ENCODE measurements around the gene ELMO1. TPM values are rescaled to one million over a fixed set of nuclear protein-coding genes. Genes with fewer than 3 reads are reported as not detected.

ELMO1 gene
- polyA plus RNA-seq, 2 of the 4 experiments (the other 2 are of a cell fraction): 2.3 to 6.1 TPM

DNA sequence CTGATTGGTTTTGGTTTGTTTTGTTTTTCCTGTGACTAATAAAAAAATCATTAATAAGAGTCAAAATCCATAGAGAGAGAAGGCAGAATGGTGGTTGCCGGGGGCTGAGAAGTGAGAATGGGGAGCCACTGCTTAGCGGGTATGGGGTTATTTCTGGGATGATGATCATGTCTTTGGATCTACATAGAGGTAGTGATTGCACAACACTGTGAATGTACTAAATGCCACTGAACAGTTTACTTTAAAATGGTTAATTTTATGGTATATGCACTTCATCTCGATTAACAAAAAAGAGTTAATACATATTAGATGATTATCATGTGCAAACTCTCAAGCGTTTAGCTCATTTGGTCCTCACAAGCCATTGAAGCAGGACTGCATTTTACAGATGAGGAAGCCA lies 342.9 kb downstream of the ELMO1 start:
- Histone ChIP-seq H3K4me3 (no peak overlapping the region), H3K27ac (no peak overlapping the region), H3K4me1 (no peaks in the 10 kb centered on the region), H3K4me2 (no peak overlapping the region), H3K9me3 (no peaks in the 10 kb centered on the region)
- POLR2A ChIA-PET: no interaction called here
- FAIRE-seq: no peak
- ATAC-seq: no peak
- DNase-seq (ENCODE audit: low read depth in 1 of 2, low spot score in 1 of 2): no peak
- CTCF ChIA-PET: no interaction called here
- WGBS (ENCODE audit: missing lambda C conversion rate): 71% methylated on average over 4 of the region's 4 CpGs
- TF ChIP-seq HDAC2 (IDR thresholded peaks at IDR 0.05): no peak
- no peak for TF ChIP-seq HOXB5 (CRISPR knock-in tag; IDR thresholded peaks at IDR 0.05)
- TF ChIP-seq, protein P1, sequence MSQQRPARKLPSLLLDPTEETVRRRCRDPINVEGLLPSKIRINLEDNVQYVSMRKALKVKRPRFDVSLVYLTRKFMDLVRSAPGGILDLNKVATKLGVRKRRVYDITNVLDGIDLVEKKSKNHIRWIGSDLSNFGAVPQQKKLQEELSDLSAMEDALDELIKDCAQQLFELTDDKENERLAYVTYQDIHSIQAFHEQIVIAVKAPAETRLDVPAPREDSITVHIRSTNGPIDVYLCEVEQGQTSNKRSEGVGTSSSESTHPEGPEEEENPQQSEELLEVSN (IDR thresholded peaks at IDR 0.05; ENCODE audit: borderline replicate concordance, low read depth): no peak
- TF ChIP-seq JUN (IDR thresholded peaks at IDR 0.05): no peak
- no peak for TF ChIP-seq SMC3 (IDR thresholded peaks at IDR 0.05)
- TF ChIP-seq, protein P2, sequence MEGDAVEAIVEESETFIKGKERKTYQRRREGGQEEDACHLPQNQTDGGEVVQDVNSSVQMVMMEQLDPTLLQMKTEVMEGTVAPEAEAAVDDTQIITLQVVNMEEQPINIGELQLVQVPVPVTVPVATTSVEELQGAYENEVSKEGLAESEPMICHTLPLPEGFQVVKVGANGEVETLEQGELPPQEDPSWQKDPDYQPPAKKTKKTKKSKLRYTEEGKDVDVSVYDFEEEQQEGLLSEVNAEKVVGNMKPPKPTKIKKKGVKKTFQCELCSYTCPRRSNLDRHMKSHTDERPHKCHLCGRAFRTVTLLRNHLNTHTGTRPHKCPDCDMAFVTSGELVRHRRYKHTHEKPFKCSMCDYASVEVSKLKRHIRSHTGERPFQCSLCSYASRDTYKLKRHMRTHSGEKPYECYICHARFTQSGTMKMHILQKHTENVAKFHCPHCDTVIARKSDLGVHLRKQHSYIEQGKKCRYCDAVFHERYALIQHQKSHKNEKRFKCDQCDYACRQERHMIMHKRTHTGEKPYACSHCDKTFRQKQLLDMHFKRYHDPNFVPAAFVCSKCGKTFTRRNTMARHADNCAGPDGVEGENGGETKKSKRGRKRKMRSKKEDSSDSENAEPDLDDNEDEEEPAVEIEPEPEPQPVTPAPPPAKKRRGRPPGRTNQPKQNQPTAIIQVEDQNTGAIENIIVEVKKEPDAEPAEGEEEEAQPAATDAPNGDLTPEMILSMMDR (IDR thresholded peaks at IDR 0.05): no peak
- TF ChIP-seq PHF8 (IDR thresholded peaks at IDR 0.05; ENCODE audit: borderline replicate concordance, low read depth): no peak
- TF ChIP-seq, protein P3, sequence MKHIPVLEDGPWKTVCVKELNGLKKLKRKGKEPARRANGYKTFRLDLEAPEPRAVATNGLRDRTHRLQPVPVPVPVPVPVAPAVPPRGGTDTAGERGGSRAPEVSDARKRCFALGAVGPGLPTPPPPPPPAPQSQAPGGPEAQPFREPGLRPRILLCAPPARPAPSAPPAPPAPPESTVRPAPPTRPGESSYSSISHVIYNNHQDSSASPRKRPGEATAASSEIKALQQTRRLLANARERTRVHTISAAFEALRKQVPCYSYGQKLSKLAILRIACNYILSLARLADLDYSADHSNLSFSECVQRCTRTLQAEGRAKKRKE (CRISPR knock-in tag; IDR thresholded peaks at IDR 0.05; ENCODE audit: low read depth): no peak
- no peak for TF ChIP-seq MAZ (IDR thresholded peaks at IDR 0.05; ENCODE audit: borderline replicate concordance, low read depth, low read length)
- no peak for TF ChIP-seq CHD4 (IDR thresholded peaks at IDR 0.05; ENCODE audit: borderline replicate concordance)
- TF ChIP-seq EHF (CRISPR knock-in tag; IDR thresholded peaks at IDR 0.05): no peak
- no peak for TF ChIP-seq ZSCAN20 (CRISPR knock-in tag; IDR thresholded peaks at IDR 0.05)
- TF ChIP-seq HOXA7 (CRISPR knock-in tag; IDR thresholded peaks at IDR 0.05): no peak
- TF ChIP-seq CHD2 (IDR thresholded peaks at IDR 0.05; ENCODE audit: low read length, partially characterized antibody): no peak

DNA sequence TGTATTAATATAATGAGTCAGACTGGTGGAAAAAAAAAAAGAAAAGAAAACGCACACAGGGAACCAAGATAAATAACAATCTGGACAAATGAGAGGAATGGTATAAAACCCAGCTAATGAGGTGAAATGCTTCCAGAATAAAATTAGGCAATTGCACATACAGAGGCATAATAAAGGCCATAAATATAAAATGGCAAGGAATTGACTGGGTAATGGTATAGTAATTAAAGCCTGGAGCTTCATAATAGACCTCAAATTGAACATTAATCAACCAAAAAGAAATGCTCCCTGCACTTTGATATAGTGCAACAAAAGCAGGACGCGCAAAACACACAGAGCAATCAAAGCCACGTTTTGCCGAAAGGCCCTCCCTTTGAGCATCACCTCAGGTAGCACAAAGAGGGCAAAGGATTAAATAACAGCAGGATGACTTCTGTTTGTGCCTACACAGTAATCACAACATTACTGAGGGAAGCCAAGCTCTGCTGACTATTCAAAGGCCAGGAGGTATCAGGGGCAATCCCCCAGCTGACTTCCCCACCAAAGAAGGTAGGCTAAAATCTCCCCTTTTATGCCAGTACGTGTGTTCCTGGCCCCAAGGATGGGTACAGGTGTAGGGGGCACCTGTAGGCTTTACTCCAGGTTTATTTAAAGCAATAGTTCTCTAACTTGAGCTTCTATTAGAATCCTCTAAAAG lies 343.7 kb downstream of the ELMO1 start:
- Histone ChIP-seq H3K9me3 (no peaks in the 10 kb centered on the region), H3K4me1 (no peaks in the 10 kb centered on the region), H3K27ac (no peak overlapping the region), H3K4me2 (no peak overlapping the region), H3K4me3 (no peak overlapping the region)
- ChIA-PET POLR2A (no interaction called here), CTCF (no interaction called here)
- FAIRE-seq (no peak), ATAC-seq (no peak), DNase-seq (ENCODE audit: low read depth in 1 of 2, low spot score in 1 of 2) (no peak)
- TF ChIP-seq JUN (IDR thresholded peaks at IDR 0.05): no peak
- TF ChIP-seq FOXS1 (CRISPR knock-in tag; IDR thresholded peaks at IDR 0.05): no peak
- TF ChIP-seq, protein P4, sequence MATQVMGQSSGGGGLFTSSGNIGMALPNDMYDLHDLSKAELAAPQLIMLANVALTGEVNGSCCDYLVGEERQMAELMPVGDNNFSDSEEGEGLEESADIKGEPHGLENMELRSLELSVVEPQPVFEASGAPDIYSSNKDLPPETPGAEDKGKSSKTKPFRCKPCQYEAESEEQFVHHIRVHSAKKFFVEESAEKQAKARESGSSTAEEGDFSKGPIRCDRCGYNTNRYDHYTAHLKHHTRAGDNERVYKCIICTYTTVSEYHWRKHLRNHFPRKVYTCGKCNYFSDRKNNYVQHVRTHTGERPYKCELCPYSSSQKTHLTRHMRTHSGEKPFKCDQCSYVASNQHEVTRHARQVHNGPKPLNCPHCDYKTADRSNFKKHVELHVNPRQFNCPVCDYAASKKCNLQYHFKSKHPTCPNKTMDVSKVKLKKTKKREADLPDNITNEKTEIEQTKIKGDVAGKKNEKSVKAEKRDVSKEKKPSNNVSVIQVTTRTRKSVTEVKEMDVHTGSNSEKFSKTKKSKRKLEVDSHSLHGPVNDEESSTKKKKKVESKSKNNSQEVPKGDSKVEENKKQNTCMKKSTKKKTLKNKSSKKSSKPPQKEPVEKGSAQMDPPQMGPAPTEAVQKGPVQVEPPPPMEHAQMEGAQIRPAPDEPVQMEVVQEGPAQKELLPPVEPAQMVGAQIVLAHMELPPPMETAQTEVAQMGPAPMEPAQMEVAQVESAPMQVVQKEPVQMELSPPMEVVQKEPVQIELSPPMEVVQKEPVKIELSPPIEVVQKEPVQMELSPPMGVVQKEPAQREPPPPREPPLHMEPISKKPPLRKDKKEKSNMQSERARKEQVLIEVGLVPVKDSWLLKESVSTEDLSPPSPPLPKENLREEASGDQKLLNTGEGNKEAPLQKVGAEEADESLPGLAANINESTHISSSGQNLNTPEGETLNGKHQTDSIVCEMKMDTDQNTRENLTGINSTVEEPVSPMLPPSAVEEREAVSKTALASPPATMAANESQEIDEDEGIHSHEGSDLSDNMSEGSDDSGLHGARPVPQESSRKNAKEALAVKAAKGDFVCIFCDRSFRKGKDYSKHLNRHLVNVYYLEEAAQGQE (IDR thresholded peaks at IDR 0.05): no peak
- TF ChIP-seq, protein P5, sequence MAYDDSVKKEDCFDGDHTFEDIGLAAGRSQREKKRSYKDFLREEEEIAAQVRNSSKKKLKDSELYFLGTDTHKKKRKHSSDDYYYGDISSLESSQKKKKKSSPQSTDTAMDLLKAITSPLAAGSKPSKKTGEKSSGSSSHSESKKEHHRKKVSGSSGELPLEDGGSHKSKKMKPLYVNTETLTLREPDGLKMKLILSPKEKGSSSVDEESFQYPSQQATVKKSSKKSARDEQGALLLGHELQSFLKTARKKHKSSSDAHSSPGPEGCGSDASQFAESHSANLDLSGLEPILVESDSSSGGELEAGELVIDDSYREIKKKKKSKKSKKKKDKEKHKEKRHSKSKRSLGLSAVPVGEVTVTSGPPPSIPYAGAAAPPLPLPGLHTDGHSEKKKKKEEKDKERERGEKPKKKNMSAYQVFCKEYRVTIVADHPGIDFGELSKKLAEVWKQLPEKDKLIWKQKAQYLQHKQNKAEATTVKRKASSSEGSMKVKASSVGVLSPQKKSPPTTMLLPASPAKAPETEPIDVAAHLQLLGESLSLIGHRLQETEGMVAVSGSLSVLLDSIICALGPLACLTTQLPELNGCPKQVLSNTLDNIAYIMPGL (CRISPR knock-in tag; IDR thresholded peaks at IDR 0.05; ENCODE audit: borderline replicate concordance): no peak
- no peak for TF ChIP-seq KDM1A (IDR thresholded peaks at IDR 0.05; ENCODE audit: low read depth)
- TF ChIP-seq, protein P6, sequence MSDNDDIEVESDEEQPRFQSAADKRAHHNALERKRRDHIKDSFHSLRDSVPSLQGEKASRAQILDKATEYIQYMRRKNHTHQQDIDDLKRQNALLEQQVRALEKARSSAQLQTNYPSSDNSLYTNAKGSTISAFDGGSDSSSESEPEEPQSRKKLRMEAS (IDR thresholded peaks at IDR 0.05): no peak
- no peak for TF ChIP-seq RAD21 (conservative IDR thresholded peaks at IDR 0.05 in 1 of 2, IDR thresholded peaks at IDR 0.05 in 1 of 2)
- TF ChIP-seq, protein P2 (IDR thresholded peaks at IDR 0.05): no peak
- no peak for TF ChIP-seq NR3C1 (IDR thresholded peaks at IDR 0.05)
- no peak for TF ChIP-seq GATA3 (IDR thresholded peaks at IDR 0.05; ENCODE audit: borderline replicate concordance)
- no peak for TF ChIP-seq CBX2 (IDR thresholded peaks at IDR 0.05; ENCODE audit: borderline replicate concordance, low read depth)
- no peak for TF ChIP-seq RNF2 (IDR thresholded peaks at IDR 0.05; ENCODE audit: borderline replicate concordance, low read depth)
- no peak for TF ChIP-seq SMC3 (IDR thresholded peaks at IDR 0.05)
- WGBS (ENCODE audit: missing lambda C conversion rate): 65% methylated on average over 6 of the region's 6 CpGs

All from A549 (cell line).